ENCODE measurements around the gene ERCC6L2. TPM values are rescaled to one million over a fixed set of nuclear protein-coding genes. Genes with fewer than 3 reads are reported as not detected.

Gene ERCC6L2
- polyA plus RNA-seq, 1 of the 3 experiments (the other 2 are of a cell fraction), result 10.0 TPM

DNA sequence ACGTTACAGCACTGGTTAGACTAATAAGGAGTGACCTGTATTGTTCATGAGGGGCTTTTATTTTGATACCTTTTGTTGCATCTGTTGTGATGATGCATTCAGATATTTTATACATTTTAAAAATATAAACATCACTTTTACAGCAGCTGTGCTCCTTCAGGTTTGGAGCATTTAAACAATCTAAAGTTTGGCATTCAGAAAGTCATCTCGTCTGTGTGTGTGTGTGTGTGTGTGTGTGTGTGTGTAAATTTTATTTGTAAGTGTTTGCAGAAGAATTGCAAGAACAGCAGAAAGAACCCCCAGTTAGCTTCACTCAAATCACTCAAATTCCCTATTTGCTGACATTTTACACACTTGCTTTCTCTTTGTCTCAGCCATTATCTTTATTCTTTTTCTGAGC is 87.4 kb downstream of the ERCC6L2 start:
- Histone ChIP-seq H3K27me3 (ENCODE audit: insufficient read depth) (no peaks in the 10 kb centered on the region), H3F3A (replicated peaks; ENCODE audit: insufficient read depth) (no peaks in the 10 kb centered on the region), H3K9me2 (no peaks in the 10 kb centered on the region), H3K36me3 (replicated peaks in 1 of 2; ENCODE audit: control insufficient read depth in 1 of 2, insufficient read depth in 2 of 2, low read length in 1 of 2) (peaks cover 27 to 33% of the 10 kb centered on the region in 2 experiments), H3K4me3 (ENCODE audit: low read depth in 2 of 2, low read length in 1 of 2) (no peak overlapping the region), H3K27ac (ENCODE audit: low read depth in 2 of 2, low read length in 1 of 2) (no peak overlapping the region), H3K79me2 (ENCODE audit: insufficient read depth) (no peaks in the 10 kb centered on the region), H2AFZ (ENCODE audit: low read depth) (no peak overlapping the region), H3K4me1 (ENCODE audit: control insufficient read depth in 1 of 2, insufficient read depth in 2 of 2, low read depth in 1 of 2, low read length in 1 of 2) (no peaks in the 10 kb centered on the region), H3K4me2 (no peak overlapping the region), H3K9ac (no peak overlapping the region), H3K9me3 (no peaks in the 10 kb centered on the region), H4K20me1 (ENCODE audit: insufficient read depth) (no peaks in the 10 kb centered on the region)
- no peak for TF ChIP-seq SMC3 (IDR thresholded peaks at IDR 0.05; ENCODE audit: low read depth, low read length)
- no peak for TF ChIP-seq TCF12 (IDR thresholded peaks at IDR 0.05)
- TF ChIP-seq EP300 (IDR thresholded peaks at IDR 0.05; ENCODE audit: borderline replicate concordance in 1 of 2, low read depth in 1 of 2, low read length in 1 of 2), result no peak
- no peak for TF ChIP-seq CTCF (IDR thresholded peaks at IDR 0.05)
- TF ChIP-seq MEF2A (IDR thresholded peaks at IDR 0.05; ENCODE audit: borderline replicate concordance, low read depth), result no peak
- TF ChIP-seq, protein P1, sequence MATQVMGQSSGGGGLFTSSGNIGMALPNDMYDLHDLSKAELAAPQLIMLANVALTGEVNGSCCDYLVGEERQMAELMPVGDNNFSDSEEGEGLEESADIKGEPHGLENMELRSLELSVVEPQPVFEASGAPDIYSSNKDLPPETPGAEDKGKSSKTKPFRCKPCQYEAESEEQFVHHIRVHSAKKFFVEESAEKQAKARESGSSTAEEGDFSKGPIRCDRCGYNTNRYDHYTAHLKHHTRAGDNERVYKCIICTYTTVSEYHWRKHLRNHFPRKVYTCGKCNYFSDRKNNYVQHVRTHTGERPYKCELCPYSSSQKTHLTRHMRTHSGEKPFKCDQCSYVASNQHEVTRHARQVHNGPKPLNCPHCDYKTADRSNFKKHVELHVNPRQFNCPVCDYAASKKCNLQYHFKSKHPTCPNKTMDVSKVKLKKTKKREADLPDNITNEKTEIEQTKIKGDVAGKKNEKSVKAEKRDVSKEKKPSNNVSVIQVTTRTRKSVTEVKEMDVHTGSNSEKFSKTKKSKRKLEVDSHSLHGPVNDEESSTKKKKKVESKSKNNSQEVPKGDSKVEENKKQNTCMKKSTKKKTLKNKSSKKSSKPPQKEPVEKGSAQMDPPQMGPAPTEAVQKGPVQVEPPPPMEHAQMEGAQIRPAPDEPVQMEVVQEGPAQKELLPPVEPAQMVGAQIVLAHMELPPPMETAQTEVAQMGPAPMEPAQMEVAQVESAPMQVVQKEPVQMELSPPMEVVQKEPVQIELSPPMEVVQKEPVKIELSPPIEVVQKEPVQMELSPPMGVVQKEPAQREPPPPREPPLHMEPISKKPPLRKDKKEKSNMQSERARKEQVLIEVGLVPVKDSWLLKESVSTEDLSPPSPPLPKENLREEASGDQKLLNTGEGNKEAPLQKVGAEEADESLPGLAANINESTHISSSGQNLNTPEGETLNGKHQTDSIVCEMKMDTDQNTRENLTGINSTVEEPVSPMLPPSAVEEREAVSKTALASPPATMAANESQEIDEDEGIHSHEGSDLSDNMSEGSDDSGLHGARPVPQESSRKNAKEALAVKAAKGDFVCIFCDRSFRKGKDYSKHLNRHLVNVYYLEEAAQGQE (IDR thresholded peaks at IDR 0.05; ENCODE audit: low read depth, low read length), result no peak
- no peak for TF ChIP-seq ZBTB33 (IDR thresholded peaks at IDR 0.05; ENCODE audit: borderline replicate concordance, low read depth)
- TF ChIP-seq, protein P2, sequence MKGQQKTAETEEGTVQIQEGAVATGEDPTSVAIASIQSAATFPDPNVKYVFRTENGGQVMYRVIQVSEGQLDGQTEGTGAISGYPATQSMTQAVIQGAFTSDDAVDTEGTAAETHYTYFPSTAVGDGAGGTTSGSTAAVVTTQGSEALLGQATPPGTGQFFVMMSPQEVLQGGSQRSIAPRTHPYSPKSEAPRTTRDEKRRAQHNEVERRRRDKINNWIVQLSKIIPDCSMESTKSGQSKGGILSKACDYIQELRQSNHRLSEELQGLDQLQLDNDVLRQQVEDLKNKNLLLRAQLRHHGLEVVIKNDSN (IDR thresholded peaks at IDR 0.05; ENCODE audit: borderline replicate concordance, low read depth), result no peak
- no peak for TF ChIP-seq YY1 (IDR thresholded peaks at IDR 0.05; ENCODE audit: low read depth)
- no peak for TF ChIP-seq SIN3A (IDR thresholded peaks at IDR 0.05; ENCODE audit: borderline replicate concordance, low read depth, low read length)
- no peak for TF ChIP-seq GABPA (IDR thresholded peaks at IDR 0.05; ENCODE audit: low read depth)
- no peak for TF ChIP-seq USF2 (IDR thresholded peaks at IDR 0.05; ENCODE audit: borderline replicate concordance, low read depth, low read length)
- no peak for TF ChIP-seq RCOR1 (IDR thresholded peaks at IDR 0.05; ENCODE audit: low read length)
- TF ChIP-seq MXI1 (IDR thresholded peaks at IDR 0.05; ENCODE audit: low read depth, low read length), result no peak
- TF ChIP-seq JUND (IDR thresholded peaks at IDR 0.05), result no peak
- ChIA-PET POLR2A (no interaction called here), CTCF (interaction anchor here (1.4 kb wide), 1 partner anchor 269 kb away, joined by 3 read pairs; no protein-coding TSS in a partner anchor)
- DNase-seq, result no peak
- 96% methylated on average over 2 of the region's 2 CpGs for WGBS (ENCODE audit: low lambda C conversion rate)

Data from SK-N-SH (cell line).